Left lung (tissue), 10 donors: ENCODE measurements around the gene DLG2. TPM values are rescaled to one million over a fixed set of nuclear protein-coding genes. Genes with fewer than 3 reads are reported as not detected.

ENCODE experiments used
- ATAC-seq: fragments of 200-7000 bp; cut with Tn5 transposase; one replicate; pipeline ENCODE4 v1.9.1; 2020; ENCODE audit warnings: moderate library complexity
- DNase-seq, 4 donors: peaks; one replicate each; pipeline ENCODE4 v3.0.0-alpha.2; 2013 to 2020
- H3K27ac ChIP-seq, 2 donors: fragments of 200-600 bp; sonication (generic) in 1 of 2; one replicate each; pipeline versions ENCODE4 v1.5.0 to v1.8.0; 2020 to 2021
- H3K27me3 ChIP-seq, 2 donors: fragments of 200-600 bp; sonication (generic) in 1 of 2; one replicate each; pipeline versions ENCODE4 v1.5.0 to v1.8.0; 2020 to 2021
- H3K36me3 ChIP-seq, 2 donors: fragments of 200-600 bp; sonication (generic) in 1 of 2; one replicate each; pipeline versions ENCODE4 v1.5.0 to v1.8.0; 2020 to 2021
- H3K4me1 ChIP-seq, 2 donors: fragments of 200-600 bp; one replicate each; pipeline ENCODE4 v1.8.0; 2021
- H3K4me3 ChIP-seq, 2 donors: fragments of 200-600 bp; sonication (generic) in 1 of 2; one replicate each; pipeline versions ENCODE4 v1.5.0 to v1.8.0; 2020 to 2021; ENCODE audit warnings: mild to moderate bottlenecking in 1 of 2
- H3K9me3 ChIP-seq, 2 donors: fragments of 200-600 bp; sonication (generic) in 1 of 2; one replicate each; pipeline versions ENCODE4 v1.5.0 to v1.8.0; 2020 to 2021
- CTCF ChIP-seq, 2 donors: fragments of 200-600 bp; sonication (generic) in 1 of 2; IDR thresholded peaks; one replicate each; pipeline versions ENCODE4 v1.5.0 to v1.8.0; 2021; ENCODE audit warnings: antibody characterized with exemption in 2 of 2
- intact Hi-C, 2 donors: fragments of 100-400 bp; cut with DNase I; formaldehyde crosslinking; loops; one replicate each; pipeline versions ENCODE4 v1.11.2 to v1.14.2; 2022
- polyA plus RNA-seq, 6 donors: library from polyadenylated mRNA; unstranded; fragments of 120-200 nt; gene quantifications; one replicate each; pipeline ENCODE4 v1.2.1, GENCODE V29; 2013; ENCODE audit not compliant: insufficient read length in 6 of 6
- total RNA-seq, 2 donors: library from RNA; stranded (reverse); fragmentation: NEBNext Ultra II Directional; extraction: Animal tissue kit (Norgen Biotek cat#: 25700); gene quantifications; one replicate each; pipeline ENCODE4 v1.2.1, GENCODE V29; 2021
- donor health status: DM: no; HTN: yes; CAD: no.
- donor health status: DM: no; HTN: no; CAD: no.

The DLG2 gene
- total and polyA plus RNA-seq, 8 donors, result 4.5 to 15.0 (median 8.6) TPM

DNA sequence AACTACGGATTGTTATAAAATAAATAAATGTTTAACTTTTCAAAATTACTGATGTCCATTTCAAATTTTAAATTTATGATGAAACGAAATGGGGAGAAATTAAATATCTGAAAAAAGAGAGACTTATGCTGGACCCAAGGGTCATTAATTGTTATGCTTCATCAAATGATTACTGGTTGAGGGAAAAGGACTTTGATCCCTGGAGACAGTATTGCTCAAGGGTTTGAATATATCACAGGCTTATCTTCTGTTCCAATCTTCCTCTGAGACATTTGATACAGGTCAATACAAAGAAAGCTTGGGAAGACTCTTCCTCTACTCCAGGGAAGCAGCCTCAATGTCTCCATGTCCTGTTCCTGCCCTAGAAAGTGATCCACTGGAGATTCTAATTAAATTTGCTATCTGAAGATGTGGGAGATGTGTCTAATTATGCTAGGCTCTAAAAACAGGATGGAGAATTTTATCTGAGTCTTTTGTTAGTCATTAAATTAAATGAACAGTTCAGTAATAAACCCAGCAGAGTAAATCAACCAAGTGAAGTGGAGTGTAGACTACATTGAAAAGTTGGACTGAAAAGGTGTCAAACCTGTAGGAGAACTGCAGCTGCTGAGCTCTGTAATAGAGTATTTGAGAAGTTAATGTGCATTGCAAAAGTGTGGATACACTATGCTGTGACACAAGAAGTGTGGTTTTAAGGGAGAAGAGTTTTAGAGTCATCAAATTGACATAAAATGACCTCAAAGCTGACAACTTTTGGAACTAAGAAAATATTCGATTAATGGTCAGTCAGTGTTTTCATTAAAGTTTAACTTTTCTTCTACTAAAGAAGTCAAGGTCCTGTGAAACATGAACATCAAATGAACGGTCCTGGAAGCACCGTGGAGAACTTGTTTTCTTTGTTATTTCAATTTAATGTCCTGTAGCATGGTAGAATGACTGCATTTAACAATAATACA is 1717.3 kb downstream of the DLG2 start:
- H3K27me3 ChIP-seq, result no peaks in the 10 kb centered on the region
- TF ChIP-seq CTCF (IDR thresholded peaks at IDR 0.05), result no peak
- no peaks in the 10 kb centered on the region for H3K36me3 ChIP-seq
- no peak for ATAC-seq
- H3K4me1 ChIP-seq, result no peaks in the 10 kb centered on the region
- no peak overlapping the region for H3K27ac ChIP-seq
- H3K4me3 ChIP-seq, result no peak overlapping the region
- intact Hi-C loops, result no loop called here
- no peak for DNase-seq
- no peaks in the 10 kb centered on the region for H3K9me3 ChIP-seq

GRCh38 chr11:83908298-83908856 is 1718.8 kb downstream of the DLG2 start:
- intact Hi-C loops, result no loop called here
- no peak for DNase-seq
- ATAC-seq, result no peak
- no peak overlapping the region for H3K27ac ChIP-seq
- TF ChIP-seq CTCF (IDR thresholded peaks at IDR 0.05), result no peak
- no peaks in the 10 kb centered on the region for H3K27me3 ChIP-seq
- no peaks in the 10 kb centered on the region for H3K4me1 ChIP-seq
- H3K4me3 ChIP-seq, result no peak overlapping the region
- no peaks in the 10 kb centered on the region for H3K36me3 ChIP-seq
- H3K9me3 ChIP-seq, result no peaks in the 10 kb centered on the region

- no peak for DNase-seq
- intact Hi-C loops, result no loop called here
- H3K27ac ChIP-seq, result no peak overlapping the region
- no peaks in the 10 kb centered on the region for H3K9me3 ChIP-seq
- TF ChIP-seq CTCF (IDR thresholded peaks at IDR 0.05), result no peak
- no peak for ATAC-seq
- H3K4me1 ChIP-seq, result no peaks in the 10 kb centered on the region
- no peaks in the 10 kb centered on the region for H3K36me3 ChIP-seq
- no peak overlapping the region for H3K4me3 ChIP-seq
- no peaks in the 10 kb centered on the region for H3K27me3 ChIP-seq
These were observed 1731.6 kb downstream of the DLG2 start for GRCh38 chr11:83895516-83895915.

GRCh38 chr11:83881428-83881827 is 1745.7 kb downstream of the DLG2 start:
- Histone ChIP-seq H3K27me3 (no peaks in the 10 kb centered on the region), H3K4me3 (no peak overlapping the region), H3K9me3 (peaks cover 0 to 7% of the 10 kb centered on the region in 2 donors), H3K36me3 (no peaks in the 10 kb centered on the region), H3K27ac (no peak overlapping the region), H3K4me1 (no peaks in the 10 kb centered on the region)
- intact Hi-C loops, result no loop called here
- ATAC-seq (no peak), DNase-seq (no peak)
- no peak for TF ChIP-seq CTCF (IDR thresholded peaks at IDR 0.05)

- H3K36me3 ChIP-seq, result no peaks in the 10 kb centered on the region
- intact Hi-C loops, result no loop called here
- H3K9me3 ChIP-seq, result no peaks in the 10 kb centered on the region
- no peaks in the 10 kb centered on the region for H3K4me1 ChIP-seq
- no peak for DNase-seq
- no peaks in the 10 kb centered on the region for H3K27me3 ChIP-seq
- no peak overlapping the region for H3K4me3 ChIP-seq
- no peak overlapping the region for H3K27ac ChIP-seq
- no peak for TF ChIP-seq CTCF (IDR thresholded peaks at IDR 0.05)
- no peak for ATAC-seq
These were observed 1756.1 kb downstream of the DLG2 start for GRCh38 chr11:83871054-83871453.
